Stomach (tissue), 4 donors: ENCODE measurements around the gene TLCD2.
"Not testable (repeated sequence)": the region's sequence is repeated elsewhere in the genome, so short reads cannot be mapped to it uniquely, and the experiment has no call there.

Experiments used
- EP300 ChIP-seq: sonication (generic); formaldehyde crosslinking; IDR thresholded peaks from one replicate; pipeline ENCODE4 v1.6.1; 2017; ENCODE audit warnings: antibody characterized with exemption
- POLR2A ChIP-seq, 4 donors: fragments of 450-650 bp; IDR thresholded peaks; one replicate each; pipeline ENCODE4 v1.6.1; 2016; ENCODE audit warnings: antibody characterized with exemption in 4 of 4, control low read depth in 2 of 4, mild to moderate bottlenecking in 1 of 4, moderate library complexity in 1 of 4
- POLR2AphosphoS5 ChIP-seq, 3 donors: sonication (generic); formaldehyde crosslinking; IDR thresholded peaks; one replicate each; pipeline ENCODE4 v1.6.1; 2016; ENCODE audit warnings: antibody characterized with exemption in 3 of 3
- TF ChIP-seq, protein P1 (sequence below), 7 experiments: fragments of 450-650 bp in 4 of 7; fragments of 200-600 bp in 3 of 7; sonication (generic) in 3 of 7; IDR thresholded peaks; one replicate each; pipeline ENCODE4 v1.5.1; 2016 to 2019; ENCODE audit warnings: antibody characterized with exemption in 7 of 7, control low read depth in 2 of 7, mild to moderate bottlenecking in 1 of 7

DNA sequence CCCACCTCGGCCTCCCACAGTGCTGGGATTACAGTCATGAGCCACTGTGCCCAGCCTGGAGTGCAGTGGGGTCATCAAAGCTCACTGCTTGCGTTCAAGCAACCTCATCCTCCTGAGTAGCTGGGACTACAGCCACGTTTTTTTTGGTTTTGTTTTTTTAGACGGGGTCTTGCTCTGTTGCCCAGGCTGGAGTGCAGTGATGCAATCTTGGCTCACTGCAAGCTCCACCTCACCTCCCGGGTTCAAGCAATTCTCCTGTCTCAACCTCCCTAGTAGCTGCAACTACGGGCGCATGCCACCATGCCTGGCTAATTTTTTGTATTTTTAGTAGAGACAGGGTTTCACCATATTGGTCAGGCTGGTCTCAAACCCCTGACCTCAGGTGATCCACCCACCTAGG lies 57.4 kb downstream of the TLCD2 start:
- TF ChIP-seq POLR2A (IDR thresholded peaks at IDR 0.05); EP300; POLR2AphosphoS5 (IDR thresholded peaks at IDR 0.05): not testable (repeated sequence)
- TF ChIP-seq, protein P1, sequence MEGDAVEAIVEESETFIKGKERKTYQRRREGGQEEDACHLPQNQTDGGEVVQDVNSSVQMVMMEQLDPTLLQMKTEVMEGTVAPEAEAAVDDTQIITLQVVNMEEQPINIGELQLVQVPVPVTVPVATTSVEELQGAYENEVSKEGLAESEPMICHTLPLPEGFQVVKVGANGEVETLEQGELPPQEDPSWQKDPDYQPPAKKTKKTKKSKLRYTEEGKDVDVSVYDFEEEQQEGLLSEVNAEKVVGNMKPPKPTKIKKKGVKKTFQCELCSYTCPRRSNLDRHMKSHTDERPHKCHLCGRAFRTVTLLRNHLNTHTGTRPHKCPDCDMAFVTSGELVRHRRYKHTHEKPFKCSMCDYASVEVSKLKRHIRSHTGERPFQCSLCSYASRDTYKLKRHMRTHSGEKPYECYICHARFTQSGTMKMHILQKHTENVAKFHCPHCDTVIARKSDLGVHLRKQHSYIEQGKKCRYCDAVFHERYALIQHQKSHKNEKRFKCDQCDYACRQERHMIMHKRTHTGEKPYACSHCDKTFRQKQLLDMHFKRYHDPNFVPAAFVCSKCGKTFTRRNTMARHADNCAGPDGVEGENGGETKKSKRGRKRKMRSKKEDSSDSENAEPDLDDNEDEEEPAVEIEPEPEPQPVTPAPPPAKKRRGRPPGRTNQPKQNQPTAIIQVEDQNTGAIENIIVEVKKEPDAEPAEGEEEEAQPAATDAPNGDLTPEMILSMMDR (IDR thresholded peaks at IDR 0.05), result not testable (repeated sequence)
